ENCODE data around the gene THSD7A. TPM values are rescaled to one million over a fixed set of nuclear protein-coding genes. Genes with fewer than 3 reads are reported as not detected.

The THSD7A gene
- total and polyA plus RNA-seq, 4 donors = 0.15 to 2.7 (median 1.9) TPM

DNA sequence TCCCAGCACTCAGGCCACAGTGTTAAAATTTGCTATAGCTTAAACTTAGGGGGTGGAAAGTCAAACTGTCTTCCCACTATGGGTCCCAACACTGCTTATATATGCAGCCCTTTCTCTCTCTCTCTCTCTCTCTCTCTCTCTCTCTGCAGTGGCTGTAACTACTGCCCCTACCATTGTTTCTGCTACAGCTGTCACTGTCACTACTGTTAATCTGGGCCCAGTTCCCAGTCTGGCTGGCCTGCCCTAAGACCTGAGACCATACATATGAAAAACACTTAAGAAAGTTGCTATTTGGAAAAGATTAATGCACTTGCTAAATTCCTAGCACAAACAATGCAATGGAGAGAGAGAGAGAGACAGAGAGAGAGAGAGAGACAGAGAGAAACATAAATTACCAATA, 78.6 kb downstream of the THSD7A start:
- no peak overlapping the region for H3K4me3 ChIP-seq (ENCODE audit: low read depth in 1 of 3, low read length in 3 of 3)

GRCh38 chr7:11751807-11752389, 80.1 kb downstream of the THSD7A start:
- Histone ChIP-seq H3K36me3 (ENCODE audit: control insufficient read depth in 4 of 4, insufficient read depth in 3 of 4, low read depth in 1 of 4, low read length in 3 of 4) (no peaks in the 10 kb centered on the region), H3K4me3 (ENCODE audit: low read depth in 1 of 3, low read length in 3 of 3) (no peak overlapping the region), H3K27ac (ENCODE audit: low read depth in 1 of 2, low read length in 2 of 2) (no peak overlapping the region), H3K4me1 (ENCODE audit: control insufficient read depth in 4 of 4, insufficient read depth in 4 of 4, low read length in 3 of 4) (no peaks in the 10 kb centered on the region), H3K9me3 (ENCODE audit: control insufficient read depth in 4 of 4, low read length in 3 of 4) (no peaks in the 10 kb centered on the region), H3K27me3 (ENCODE audit: control insufficient read depth in 4 of 4, insufficient read depth in 4 of 4, low read length in 3 of 4) (no peaks in the 10 kb centered on the region), H3K9ac (ENCODE audit: low read depth in 1 of 2, low read length in 2 of 2) (no peak overlapping the region)
- no peak for DNase-seq (ENCODE audit: low spot score)
- TF ChIP-seq FOXA1 (IDR thresholded peaks at IDR 0.05) (no peak), EGR1 (IDR thresholded peaks at IDR 0.05; ENCODE audit: low read depth in 2 of 2) (no peak), TAF1 (conservative IDR thresholded peaks at IDR 0.05) (no peak), YY1 (IDR thresholded peaks at IDR 0.05) (no peak)
- TF ChIP-seq, protein P1, sequence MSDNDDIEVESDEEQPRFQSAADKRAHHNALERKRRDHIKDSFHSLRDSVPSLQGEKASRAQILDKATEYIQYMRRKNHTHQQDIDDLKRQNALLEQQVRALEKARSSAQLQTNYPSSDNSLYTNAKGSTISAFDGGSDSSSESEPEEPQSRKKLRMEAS (IDR thresholded peaks at IDR 0.05) = no peak
- TF ChIP-seq, protein P2, sequence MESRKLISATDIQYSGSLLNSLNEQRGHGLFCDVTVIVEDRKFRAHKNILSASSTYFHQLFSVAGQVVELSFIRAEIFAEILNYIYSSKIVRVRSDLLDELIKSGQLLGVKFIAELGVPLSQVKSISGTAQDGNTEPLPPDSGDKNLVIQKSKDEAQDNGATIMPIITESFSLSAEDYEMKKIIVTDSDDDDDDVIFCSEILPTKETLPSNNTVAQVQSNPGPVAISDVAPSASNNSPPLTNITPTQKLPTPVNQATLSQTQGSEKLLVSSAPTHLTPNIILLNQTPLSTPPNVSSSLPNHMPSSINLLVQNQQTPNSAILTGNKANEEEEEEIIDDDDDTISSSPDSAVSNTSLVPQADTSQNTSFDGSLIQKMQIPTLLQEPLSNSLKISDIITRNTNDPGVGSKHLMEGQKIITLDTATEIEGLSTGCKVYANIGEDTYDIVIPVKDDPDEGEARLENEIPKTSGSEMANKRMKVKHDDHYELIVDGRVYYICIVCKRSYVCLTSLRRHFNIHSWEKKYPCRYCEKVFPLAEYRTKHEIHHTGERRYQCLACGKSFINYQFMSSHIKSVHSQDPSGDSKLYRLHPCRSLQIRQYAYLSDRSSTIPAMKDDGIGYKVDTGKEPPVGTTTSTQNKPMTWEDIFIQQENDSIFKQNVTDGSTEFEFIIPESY (IDR thresholded peaks at IDR 0.05) = no peak
- 76% methylated on average over 8 of the region's 8 CpGs for WGBS

More for the DNA sequence above, 78.6 kb downstream of the THSD7A start:
- no peak overlapping the region for H3K27ac ChIP-seq (ENCODE audit: low read depth in 1 of 2, low read length in 2 of 2)
- no peaks in the 10 kb centered on the region for H3K9me3 ChIP-seq (ENCODE audit: control insufficient read depth in 4 of 4, low read length in 3 of 4)
- no peaks in the 10 kb centered on the region for H3K36me3 ChIP-seq (ENCODE audit: control insufficient read depth in 4 of 4, insufficient read depth in 3 of 4, low read depth in 1 of 4, low read length in 3 of 4)
- no peaks in the 10 kb centered on the region for H3K4me1 ChIP-seq (ENCODE audit: control insufficient read depth in 4 of 4, insufficient read depth in 4 of 4, low read length in 3 of 4)
- TF ChIP-seq FOXA2 (IDR thresholded peaks at IDR 0.05) (no peak), EGR1 (IDR thresholded peaks at IDR 0.05; ENCODE audit: low read depth in 2 of 2) (no peak), TAF1 (conservative IDR thresholded peaks at IDR 0.05) (no peak), SP1 (IDR thresholded peaks at IDR 0.05) (no peak), HNF4A (conservative IDR thresholded peaks at IDR 0.05) (no peak), FOXA1 (IDR thresholded peaks at IDR 0.05) (no peak), CTCF (IDR thresholded peaks at IDR 0.05; ENCODE audit: low read depth, low read length, missing input control) (no peak)
- TF ChIP-seq, protein P3, sequence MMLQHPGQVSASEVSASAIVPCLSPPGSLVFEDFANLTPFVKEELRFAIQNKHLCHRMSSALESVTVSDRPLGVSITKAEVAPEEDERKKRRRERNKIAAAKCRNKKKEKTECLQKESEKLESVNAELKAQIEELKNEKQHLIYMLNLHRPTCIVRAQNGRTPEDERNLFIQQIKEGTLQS (IDR thresholded peaks at IDR 0.05) = no peak
- no peak overlapping the region for H3K9ac ChIP-seq (ENCODE audit: low read depth in 1 of 2, low read length in 2 of 2)
- no peak for DNase-seq (ENCODE audit: low spot score)
- H3K27me3 ChIP-seq (ENCODE audit: control insufficient read depth in 4 of 4, insufficient read depth in 4 of 4, low read length in 3 of 4) = no peaks in the 10 kb centered on the region

DNA sequence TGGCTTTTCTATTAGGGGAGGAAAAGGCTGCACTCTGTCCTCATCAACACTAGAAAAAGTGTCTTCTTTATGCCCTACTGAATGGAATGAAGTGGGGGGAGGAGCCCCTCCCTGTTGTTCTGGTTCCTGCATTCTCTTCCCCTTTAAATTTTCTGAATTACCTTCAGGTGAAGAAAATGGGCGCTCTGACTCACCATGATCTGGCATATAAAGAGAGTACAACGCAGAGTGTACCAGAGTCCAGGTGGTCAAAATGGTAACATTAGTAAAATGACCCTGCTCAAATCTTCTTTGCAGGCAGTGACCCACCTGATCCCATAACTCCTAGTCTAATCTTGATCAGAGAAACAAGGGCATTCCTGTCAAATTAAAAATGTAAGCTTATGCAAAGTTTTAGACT, 80.7 kb downstream of the THSD7A start:
- DNase-seq (ENCODE audit: low spot score) = no peak
- Histone ChIP-seq H3K4me3 (ENCODE audit: low read depth in 1 of 3, low read length in 3 of 3) (no peak overlapping the region), H3K27me3 (ENCODE audit: control insufficient read depth in 4 of 4, insufficient read depth in 4 of 4, low read length in 3 of 4) (no peaks in the 10 kb centered on the region), H3K4me1 (ENCODE audit: control insufficient read depth in 4 of 4, insufficient read depth in 4 of 4, low read length in 3 of 4) (no peaks in the 10 kb centered on the region), H3K36me3 (ENCODE audit: control insufficient read depth in 4 of 4, insufficient read depth in 3 of 4, low read depth in 1 of 4, low read length in 3 of 4) (no peaks in the 10 kb centered on the region), H3K27ac (ENCODE audit: low read depth in 1 of 2, low read length in 2 of 2) (no peak overlapping the region), H3K9ac (ENCODE audit: low read depth in 1 of 2, low read length in 2 of 2) (no peak overlapping the region), H3K9me3 (ENCODE audit: control insufficient read depth in 4 of 4, low read length in 3 of 4) (no peaks in the 10 kb centered on the region)
- WGBS = 93% methylated on average over 2 of the region's 2 CpGs
- TF ChIP-seq RAD21 (IDR thresholded peaks at IDR 0.05) = no peak
- no peak for TF ChIP-seq CTCF (IDR thresholded peaks at IDR 0.05; ENCODE audit: low read depth, low read length, missing input control)
- no peak for TF ChIP-seq TAF1 (conservative IDR thresholded peaks at IDR 0.05)

Measured in liver (tissue), 9 donors.